Keratinocyte (primary cell): ENCODE results near the gene HADH. TPM values are rescaled to one million over a fixed set of nuclear protein-coding genes. Genes with fewer than 3 reads are reported as not detected.

Source experiments
- DNase-seq: peaks from one replicate; pipeline ENCODE4 v3.0.0-alpha.2; 2011; ENCODE audit warnings: low read depth, missing footprints, low spot score
- FAIRE-seq: peaks from 2 replicates; lab custom pipeline; 2011; peaks lifted over from hg19 to GRCh38; lab: Jason Lieb, UNC
- H2AFZ ChIP-seq: 2 replicates; pipeline ENCODE4 v1.6.0; 2012; ENCODE audit warnings: low read length, control low read depth, inconsistent platforms; ENCODE audit not compliant: control insufficient read depth
- H3K27ac ChIP-seq: 2 replicates; pipeline ENCODE4 v1.5.1; 2011; ENCODE audit warnings: low read length; ENCODE audit not compliant: control insufficient read depth, insufficient read depth
- H3K27me3 ChIP-seq: 3 replicates; pipeline ENCODE4 v1.6.0; 2011; ENCODE audit warnings: low read length; ENCODE audit not compliant: control insufficient read depth, insufficient read depth; ENCODE audit errors: extremely low read depth
- H3K36me3 ChIP-seq, 2 experiments: 2 replicates in 1 of 2; 3 replicates in 1 of 2; pipeline ENCODE4 v1.5.1; 2011; ENCODE audit warnings: low read length in 2 of 2, mild to moderate bottlenecking in 1 of 2; ENCODE audit not compliant: control insufficient read depth in 2 of 2, insufficient read depth in 2 of 2; ENCODE audit errors: extremely low read depth in 1 of 2
- H3K4me1 ChIP-seq: 3 replicates; pipeline ENCODE4 v1.5.1; 2011; ENCODE audit warnings: low read length; ENCODE audit not compliant: control insufficient read depth, insufficient read depth; ENCODE audit errors: extremely low read depth
- H3K4me2 ChIP-seq: 3 replicates; pipeline ENCODE4 v1.6.0; 2011; ENCODE audit warnings: low read depth, low read length; ENCODE audit not compliant: control insufficient read depth, insufficient read depth; ENCODE audit errors: extremely low read depth
- H3K4me3 ChIP-seq, 3 experiments: fragments of 200-600 bp in 1 of 3; sonication (generic) in 1 of 3; 2 replicates in 2 of 3; 3 replicates in 1 of 3; pipeline ENCODE4 v1.5.1; 2011 to 2016; ENCODE audit warnings: low read length in 3 of 3, mild to moderate bottlenecking in 3 of 3, control low read depth in 2 of 3, inconsistent platforms in 1 of 3, low read depth in 1 of 3, mixed read lengths in 1 of 3, mixed run types in 1 of 3, moderate library complexity in 1 of 3; ENCODE audit not compliant: control insufficient read depth in 2 of 3, insufficient read depth in 2 of 3; ENCODE audit errors: extremely low read depth in 1 of 3
- H3K79me2 ChIP-seq: 2 replicates; pipeline ENCODE4 v1.6.0; 2012; ENCODE audit warnings: low read length; ENCODE audit not compliant: control insufficient read depth, insufficient read depth
- H3K9ac ChIP-seq: 3 replicates; pipeline ENCODE4 v1.6.0; 2011; ENCODE audit warnings: low read length; ENCODE audit not compliant: control insufficient read depth, insufficient read depth; ENCODE audit errors: extremely low read depth
- H3K9me1 ChIP-seq: 3 replicates; pipeline ENCODE4 v1.6.0; 2011; ENCODE audit warnings: low read length; ENCODE audit not compliant: control insufficient read depth, insufficient read depth; ENCODE audit errors: extremely low read depth
- H3K9me3 ChIP-seq: 2 replicates; pipeline ENCODE4 v1.5.1; 2012; ENCODE audit warnings: low read depth, low read length; ENCODE audit not compliant: control insufficient read depth
- H4K20me1 ChIP-seq: 3 replicates; pipeline ENCODE4 v1.6.0; 2011; ENCODE audit warnings: low read length; ENCODE audit not compliant: control insufficient read depth, insufficient read depth; ENCODE audit errors: extremely low read depth
- CTCF ChIP-seq, 3 experiments: IDR thresholded peaks in 1 of 3; conservative IDR thresholded peaks in 1 of 3; optimal IDR thresholded peaks in 1 of 3; 2 replicates in 2 of 3; 3 replicates in 1 of 3; pipeline versions ENCODE3 to v1.5.1; 2011; ENCODE audit warnings: low read length in 3 of 3, mild to moderate bottlenecking in 3 of 3, moderate library complexity in 2 of 3, control low read depth in 1 of 3, inconsistent platforms in 1 of 3; ENCODE audit not compliant: insufficient read depth in 2 of 3; ENCODE audit errors: extremely low read depth in 1 of 3
- EZH2 ChIP-seq: IDR thresholded peaks from one replicate; pipeline ENCODE4 v1.6.1; 2012; ENCODE audit warnings: inconsistent platforms, mild to moderate bottlenecking, low read length, moderate library complexity
- dilution Hi-C: fragments of 300-500 bp; cut with MboI; formaldehyde crosslinking; loops from one replicate; pipeline ENCODE4 v1.7.0; 2020; ENCODE audit warnings: low sequenced_read_pairs; ENCODE audit not compliant: extremely low pct_ligation_motif_present
- polyA plus RNA-seq, 5 experiments: library from polyadenylated mRNA; depleted of rRNA in 3 of 5; stranded (reverse) in 3 of 5; stranded (forward) in 1 of 5; unstranded in 1 of 5; fragments of >200 nt; gene quantifications; 1 replicate in 1 of 5; 2 replicates in 3 of 5; 3 replicates in 1 of 5; pipeline versions ENCODE4 v1.2.1 to v1.2.3, GENCODE V29; 2011 to 2012; ENCODE audit warnings: missing spikeins in 2 of 5, low read depth in 1 of 5, low replicate concordance in 1 of 5

The HADH gene
- polyA plus RNA-seq, 1 donor (not counting 4 experiments of a cell fraction or from before 2014, with no cell fraction given), result 49.3 TPM

GRCh38 chr4:108029731-108030130, 40.0 kb downstream of the HADH start:
- Histone ChIP-seq H3K79me2 (no peaks in the 10 kb centered on the region), H3K27me3 (no peaks in the 10 kb centered on the region), H3K9ac (no peak overlapping the region), H3K4me2 (no peak overlapping the region), H3K4me3 (no peak overlapping the region), H3K27ac (no peak overlapping the region), H2AFZ (no peak overlapping the region), H3K9me1 (no peaks in the 10 kb centered on the region), H4K20me1 (no peaks in the 10 kb centered on the region), H3K9me3 (no peaks in the 10 kb centered on the region), H3K36me3 (peaks cover 3 to 7% of the 10 kb centered on the region in 2 experiments), H3K4me1 (no peaks in the 10 kb centered on the region)
- no peak for FAIRE-seq
- TF ChIP-seq EZH2 (no peak), CTCF (optimal IDR thresholded peaks at IDR 0.05 in 1 of 3, IDR thresholded peaks at IDR 0.05 in 1 of 3, conservative IDR thresholded peaks at IDR 0.05 in 1 of 3; ENCODE audit: extremely low read depth in 1 of 3, insufficient read depth in 2 of 3, low read length in 3 of 3) (no peak)
- DNase-seq, result no peak
- dilution Hi-C loops, result no loop called here

GRCh38 chr4:108030332-108030731, 40.6 kb downstream of the HADH start:
- peaks cover 1 to 7% of the 10 kb centered on the region in 2 experiments for H3K36me3 ChIP-seq

More at GRCh38 chr4:108030332-108030731, 40.6 kb downstream of the HADH start:
- Histone ChIP-seq H3K4me2 (no peak overlapping the region), H3K4me3 (no peak overlapping the region), H3K9me3 (no peaks in the 10 kb centered on the region), H3K9ac (no peak overlapping the region), H2AFZ (no peak overlapping the region), H3K4me1 (no peaks in the 10 kb centered on the region), H3K9me1 (no peaks in the 10 kb centered on the region), H3K27ac (no peak overlapping the region), H3K79me2 (no peaks in the 10 kb centered on the region), H4K20me1 (no peaks in the 10 kb centered on the region), H3K27me3 (no peaks in the 10 kb centered on the region)
- no peak for TF ChIP-seq EZH2
- peak; percentile 40 to 64 (median 58) for TF ChIP-seq CTCF (optimal IDR thresholded peaks at IDR 0.05 in 1 of 3, IDR thresholded peaks at IDR 0.05 in 1 of 3, conservative IDR thresholded peaks at IDR 0.05 in 1 of 3; ENCODE audit: extremely low read depth in 1 of 3, insufficient read depth in 2 of 3, low read length in 3 of 3)
- dilution Hi-C loops, result no loop called here
- DNase-seq (peak; percentile 7), FAIRE-seq (no peak)
